Keratinocyte (primary cell): ENCODE results near the gene BCOR.

Experiments used
- CTCF ChIP-seq, 3 experiments: IDR thresholded peaks in 1 of 3; conservative IDR thresholded peaks in 1 of 3; optimal IDR thresholded peaks in 1 of 3; 2 replicates in 2 of 3; 3 replicates in 1 of 3; pipeline versions ENCODE3 to v1.5.1; 2011; ENCODE audit warnings: low read length in 3 of 3, mild to moderate bottlenecking in 3 of 3, moderate library complexity in 2 of 3, control low read depth in 1 of 3, inconsistent platforms in 1 of 3; ENCODE audit not compliant: insufficient read depth in 2 of 3; ENCODE audit errors: extremely low read depth in 1 of 3
- EZH2 ChIP-seq: IDR thresholded peaks from one replicate; pipeline ENCODE4 v1.6.1; 2012; ENCODE audit warnings: inconsistent platforms, mild to moderate bottlenecking, low read length, moderate library complexity

GRCh38 chrX:40021647-40022046 lies 76.1 kb downstream of the BCOR start:
- TF ChIP-seq EZH2, result no peak
- TF ChIP-seq CTCF (optimal IDR thresholded peaks at IDR 0.05 in 1 of 3, IDR thresholded peaks at IDR 0.05 in 1 of 3, conservative IDR thresholded peaks at IDR 0.05 in 1 of 3; ENCODE audit: extremely low read depth in 1 of 3, insufficient read depth in 2 of 3, low read length in 3 of 3), result no peak
